Measurements from ENCODE around the gene DNAJC1.

DNA sequence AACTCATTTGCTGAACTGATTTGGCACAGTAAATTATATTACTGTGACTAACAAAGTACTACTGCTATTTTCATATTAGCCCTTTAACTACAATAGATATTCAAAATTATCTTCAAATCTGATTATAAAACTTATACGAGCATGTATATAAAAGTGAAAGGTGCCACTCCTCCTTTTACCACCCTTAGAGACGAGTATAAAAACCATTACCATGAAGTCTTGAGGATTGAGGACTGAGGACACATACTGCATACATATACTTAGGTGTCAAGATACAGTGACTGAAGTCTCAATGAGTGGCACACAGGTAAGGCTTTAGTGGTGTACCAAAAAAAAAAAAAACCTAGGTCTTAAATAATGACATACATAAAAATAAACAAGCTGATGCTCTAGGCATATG lies 98.6 kb downstream of the DNAJC1 start:
- TF ChIP-seq CTCF (IDR thresholded peaks at IDR 0.05; ENCODE audit: borderline replicate concordance, extremely low read depth, low read length, poor library complexity, severe bottlenecking) (no peak), EZH2 (IDR thresholded peaks at IDR 0.05; ENCODE audit: borderline replicate concordance, low read depth, low read length, severe bottlenecking) (no peak)
